Uterus (tissue), 4 donors: ENCODE results near the gene CDH13. TPM values are rescaled to one million over a fixed set of nuclear protein-coding genes. Genes with fewer than 3 reads are reported as not detected.

ENCODE experiments used
- DNase-seq, 2 donors: peaks; one replicate each; pipeline ENCODE4 v3.0.0-alpha.2; 2019 to 2020
- H3K27ac ChIP-seq, 2 donors: fragments of 200-600 bp; sonication (generic); 1 replicate in 1 of 2; 2 replicates in 1 of 2; pipeline ENCODE4 v1.5.1; 2016 to 2018
- H3K27me3 ChIP-seq, 2 donors: fragments of 200-600 bp; sonication (generic); one replicate each; pipeline ENCODE4 v1.5.1; 2018 to 2019; ENCODE audit warnings: control low read depth in 1 of 2
- H3K36me3 ChIP-seq, 2 donors: fragments of 200-600 bp; sonication (generic); one replicate each; pipeline ENCODE4 v1.5.1; 2019; ENCODE audit warnings: control low read depth in 1 of 2
- H3K4me1 ChIP-seq, 2 donors: fragments of 200-600 bp; sonication (generic); one replicate each; pipeline ENCODE4 v1.5.1; 2018 to 2019; ENCODE audit warnings: control low read depth in 1 of 2
- H3K4me3 ChIP-seq, 2 donors: fragments of 200-600 bp; sonication (generic); 1 replicate in 1 of 2; 2 replicates in 1 of 2; pipeline ENCODE4 v1.5.1; 2018 to 2019; ENCODE audit warnings: mild to moderate bottlenecking in 1 of 2
- H3K9me3 ChIP-seq, 2 donors: fragments of 200-600 bp; sonication (generic); one replicate each; pipeline ENCODE4 v1.5.1; 2019; ENCODE audit warnings: control low read depth in 1 of 2
- POLR2A ChIP-seq, 2 donors: fragments of 450-650 bp; IDR thresholded peaks; one replicate each; pipeline ENCODE4 v1.6.1; 2016; ENCODE audit warnings: antibody characterized with exemption in 2 of 2, mild to moderate bottlenecking in 1 of 2, moderate library complexity in 1 of 2
- intact Hi-C: fragments of 100-400 bp; cut with DNase I; formaldehyde crosslinking; loops from one replicate; pipeline ENCODE4 v1.15.1; 2023; ENCODE audit warnings: low total_unique reads
- total RNA-seq, 4 donors: library from RNA; depleted of rRNA in 3 of 4; stranded (reverse); fragments of >200 nt in 3 of 4; gene quantifications; one replicate each; pipeline versions ENCODE4 v1.1.0 to v1.2.4, GENCODE V29; 2014 to 2023
- TF ChIP-seq, protein P1 (sequence below), 4 experiments: fragments of 200-600 bp in 2 of 4; fragments of 450-650 bp in 2 of 4; sonication (generic) in 2 of 4; IDR thresholded peaks; one replicate each; pipeline ENCODE4 v1.5.1; 2016 to 2019; ENCODE audit warnings: antibody characterized with exemption in 4 of 4, mild to moderate bottlenecking in 2 of 4, moderate library complexity in 1 of 4
- donor health status: DM: yes; HTN: yes; CAD: no.

Gene CDH13
- total RNA-seq: 10 to 100 TPM; 49.1 to 99.4 (median 82.7) TPM

DNA sequence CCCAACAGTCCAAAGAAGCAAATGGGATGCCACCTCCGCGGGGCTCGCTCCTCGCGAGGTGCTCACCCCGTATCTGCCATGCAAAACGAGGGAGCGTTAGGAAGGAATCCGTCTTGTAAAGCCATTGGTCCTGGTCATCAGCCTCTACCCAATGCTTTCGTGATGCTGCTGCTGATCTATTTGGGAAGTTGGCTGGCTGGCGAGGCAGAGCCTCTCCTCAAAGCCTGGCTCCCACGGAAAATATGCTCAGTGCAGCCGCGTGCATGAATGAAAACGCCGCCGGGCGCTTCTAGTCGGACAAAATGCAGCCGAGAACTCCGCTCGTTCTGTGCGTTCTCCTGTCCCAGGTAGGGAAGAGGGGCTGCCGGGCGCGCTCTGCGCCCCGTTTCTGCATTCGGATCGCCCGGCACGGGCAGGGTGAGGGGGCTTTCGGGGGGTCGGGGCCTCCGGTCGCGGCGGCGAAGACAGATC, at the start of gene CDH13:
Gene CDH13, plus strand, starts transcription at position 179 of the 471 bp plus-strand sequence.
- Histone ChIP-seq H3K36me3 (no peaks in the 10 kb centered on the region), H3K27me3 (no peaks in the 10 kb centered on the region), H3K27ac (peak within 1 kb of the TSS; percentile 90), H3K4me3 (peak within 1 kb of the TSS; percentile 56 to 66), H3K4me1 (peaks cover 12 to 15% of the 10 kb centered on the region in 2 donors), H3K9me3 (no peaks in the 10 kb centered on the region)
- intact Hi-C loops: no loop called here
- DNase-seq: peak; percentile 43 to 65
- TF ChIP-seq, protein P1, sequence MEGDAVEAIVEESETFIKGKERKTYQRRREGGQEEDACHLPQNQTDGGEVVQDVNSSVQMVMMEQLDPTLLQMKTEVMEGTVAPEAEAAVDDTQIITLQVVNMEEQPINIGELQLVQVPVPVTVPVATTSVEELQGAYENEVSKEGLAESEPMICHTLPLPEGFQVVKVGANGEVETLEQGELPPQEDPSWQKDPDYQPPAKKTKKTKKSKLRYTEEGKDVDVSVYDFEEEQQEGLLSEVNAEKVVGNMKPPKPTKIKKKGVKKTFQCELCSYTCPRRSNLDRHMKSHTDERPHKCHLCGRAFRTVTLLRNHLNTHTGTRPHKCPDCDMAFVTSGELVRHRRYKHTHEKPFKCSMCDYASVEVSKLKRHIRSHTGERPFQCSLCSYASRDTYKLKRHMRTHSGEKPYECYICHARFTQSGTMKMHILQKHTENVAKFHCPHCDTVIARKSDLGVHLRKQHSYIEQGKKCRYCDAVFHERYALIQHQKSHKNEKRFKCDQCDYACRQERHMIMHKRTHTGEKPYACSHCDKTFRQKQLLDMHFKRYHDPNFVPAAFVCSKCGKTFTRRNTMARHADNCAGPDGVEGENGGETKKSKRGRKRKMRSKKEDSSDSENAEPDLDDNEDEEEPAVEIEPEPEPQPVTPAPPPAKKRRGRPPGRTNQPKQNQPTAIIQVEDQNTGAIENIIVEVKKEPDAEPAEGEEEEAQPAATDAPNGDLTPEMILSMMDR (IDR thresholded peaks at IDR 0.05): no peak
- peak; percentile 29 to 44 for TF ChIP-seq POLR2A (IDR thresholded peaks at IDR 0.05)

DNA sequence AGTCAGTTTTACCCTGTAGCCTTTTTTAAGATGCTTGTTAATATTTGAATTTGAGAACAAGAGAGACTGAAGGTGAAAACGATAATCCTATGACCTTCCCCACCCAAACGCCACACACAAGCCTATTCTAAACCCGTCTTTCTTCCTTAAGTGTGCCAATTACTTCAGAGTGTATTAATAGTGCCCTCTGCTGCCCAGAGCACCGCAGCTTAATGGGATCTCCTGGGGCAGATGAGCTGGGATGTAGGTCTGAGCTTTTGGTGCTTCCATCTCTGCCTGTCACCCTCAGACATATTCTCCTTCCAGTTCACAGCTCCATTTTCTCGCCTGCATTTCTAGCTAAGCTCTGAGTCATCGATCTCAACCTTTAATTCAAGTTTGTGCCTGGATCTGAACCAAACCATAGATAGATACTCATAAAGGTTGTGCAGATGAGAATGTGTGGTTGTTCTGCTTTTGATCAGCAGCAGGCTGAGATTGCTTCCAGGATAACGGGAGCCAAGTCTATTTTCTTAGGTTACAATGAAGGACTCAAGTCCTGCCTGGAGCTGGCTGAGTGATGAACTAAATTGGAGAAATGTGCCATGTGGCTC, 46.4 kb upstream of the CDH13 start:
- intact Hi-C loops: no loop called here
- Histone ChIP-seq H3K4me1 (no peaks in the 10 kb centered on the region), H3K27me3 (no peaks in the 10 kb centered on the region), H3K4me3 (no peak overlapping the region), H3K36me3 (no peaks in the 10 kb centered on the region), H3K27ac (no peak overlapping the region), H3K9me3 (no peaks in the 10 kb centered on the region)
- no peak for DNase-seq
- no peak for TF ChIP-seq POLR2A (IDR thresholded peaks at IDR 0.05)
- TF ChIP-seq, protein P1 (IDR thresholded peaks at IDR 0.05): no peak

DNA sequence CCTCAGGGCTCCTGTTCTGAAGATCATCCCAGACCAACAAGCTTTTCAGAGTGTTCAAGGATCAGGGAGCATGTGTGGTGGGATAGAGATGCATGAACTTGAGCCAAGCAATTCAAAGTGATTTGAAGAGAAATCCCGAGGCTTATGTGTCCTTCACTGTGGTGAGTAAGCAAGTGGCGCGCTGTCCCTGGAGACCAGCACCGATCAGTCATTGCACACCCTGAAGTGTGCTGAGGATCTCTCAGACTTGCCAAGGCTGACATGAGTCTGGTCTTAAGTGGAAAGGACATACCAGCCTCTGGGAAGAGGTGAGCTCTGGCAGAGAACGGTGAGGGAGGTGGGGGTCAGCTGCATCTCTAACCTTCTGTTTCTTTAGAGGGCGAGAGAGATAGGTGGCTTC, 43.8 kb upstream of the CDH13 start:
- intact Hi-C loops: no loop called here
- Histone ChIP-seq H3K36me3 (no peaks in the 10 kb centered on the region), H3K4me3 (no peak overlapping the region), H3K4me1 (no peaks in the 10 kb centered on the region), H3K27me3 (no peaks in the 10 kb centered on the region), H3K27ac (no peak overlapping the region), H3K9me3 (no peaks in the 10 kb centered on the region)
- no peak for DNase-seq
- TF ChIP-seq, protein P1 (IDR thresholded peaks at IDR 0.05): no peak
- TF ChIP-seq POLR2A (IDR thresholded peaks at IDR 0.05): no peak

GRCh38 chr16:82583422-82583821, 43.3 kb upstream of the CDH13 start:
- no peaks in the 10 kb centered on the region for H3K27me3 ChIP-seq
- no peaks in the 10 kb centered on the region for H3K36me3 ChIP-seq
- no peak overlapping the region for H3K27ac ChIP-seq
- H3K4me3 ChIP-seq: no peak overlapping the region
- no peak for DNase-seq
- no peaks in the 10 kb centered on the region for H3K4me1 ChIP-seq
- TF ChIP-seq, protein P1 (IDR thresholded peaks at IDR 0.05): no peak
- TF ChIP-seq POLR2A (IDR thresholded peaks at IDR 0.05): no peak
- intact Hi-C loops: no loop called here
- no peaks in the 10 kb centered on the region for H3K9me3 ChIP-seq

DNA sequence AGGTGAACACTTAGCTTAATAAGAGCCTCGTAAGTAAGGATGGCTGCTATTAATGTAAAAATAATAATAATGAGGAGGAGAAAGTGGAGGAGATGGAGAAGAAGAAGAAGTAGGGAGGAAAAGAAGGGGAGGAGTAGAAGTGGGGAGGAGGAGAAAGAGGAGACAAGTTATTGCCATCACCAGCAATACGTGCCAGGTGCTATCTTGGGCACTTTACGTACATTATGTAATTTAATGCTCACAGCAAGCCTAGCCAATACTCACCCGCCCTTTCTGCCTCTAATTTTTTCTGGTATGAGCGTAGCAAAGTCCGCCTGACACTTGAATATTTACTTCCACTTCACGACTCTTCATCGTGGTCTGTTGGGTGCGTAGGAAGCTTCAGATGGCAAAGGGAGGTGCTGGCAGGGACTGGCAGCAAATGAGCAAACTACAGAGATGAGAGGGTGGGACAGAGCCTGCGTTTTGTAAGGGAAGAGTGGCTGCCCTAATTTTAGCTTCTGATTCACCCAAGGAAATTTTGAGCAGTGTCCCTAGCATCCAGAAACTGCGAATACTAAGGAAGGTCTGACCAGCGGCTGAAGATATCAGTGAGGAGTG, 42.1 kb upstream of the CDH13 start:
- Histone ChIP-seq H3K4me3 (no peak overlapping the region), H3K36me3 (no peaks in the 10 kb centered on the region), H3K27me3 (no peaks in the 10 kb centered on the region), H3K27ac (no peak overlapping the region), H3K9me3 (no peaks in the 10 kb centered on the region), H3K4me1 (no peaks in the 10 kb centered on the region)
- TF ChIP-seq, protein P1 (IDR thresholded peaks at IDR 0.05): no peak
- TF ChIP-seq POLR2A (IDR thresholded peaks at IDR 0.05): no peak
- no peak for DNase-seq
- intact Hi-C loops: no loop called here
